Activated naive CD8-positive, alpha-beta T cell treated with anti-CD3 and anti-CD28 coated beads for 36 hours (primary cell): ENCODE data around the gene OR2M2. TPM values are rescaled to one million over a fixed set of nuclear protein-coding genes. Genes with fewer than 3 reads are reported as not detected.

Source experiments
- DNase-seq: peaks from one replicate; pipeline ENCODE4 v3.0.0; 2021
- H3K27ac Mint-ChIP-seq: one replicate; pipeline ENCODE4 v1.8.0; 2022; ENCODE audit warnings: mild to moderate bottlenecking, moderate library complexity, mixed read lengths
- H3K27me3 Mint-ChIP-seq: one replicate; pipeline ENCODE4 v1.8.0; 2022; ENCODE audit warnings: mild to moderate bottlenecking, mixed read lengths
- H3K36me3 Mint-ChIP-seq: one replicate; pipeline ENCODE4 v1.8.0; 2021; ENCODE audit warnings: mild to moderate bottlenecking, mixed read lengths
- H3K4me1 Mint-ChIP-seq: one replicate; pipeline ENCODE4 v1.8.0; 2021; ENCODE audit warnings: mixed read lengths
- H3K4me3 Mint-ChIP-seq: one replicate; pipeline ENCODE4 v1.8.0; 2022; ENCODE audit warnings: mild to moderate bottlenecking, moderate library complexity, mixed read lengths
- H3K9me3 Mint-ChIP-seq: one replicate; pipeline ENCODE4 v1.8.0; 2022; ENCODE audit warnings: mixed read lengths
- total RNA-seq, 2 experiments: library from RNA; stranded (reverse); gene quantifications; one replicate each; pipeline ENCODE4 v1.2.3, GENCODE V29; 2021

The OR2M2 gene
- total RNA-seq, 2 experiments from 2014 or later, result not detected

- H3K4me3 Mint-ChIP-seq, result no peak within 1 kb of the TSS
- DNase-seq, result no peak
- no peaks in the 10 kb centered on the region for H3K4me1 Mint-ChIP-seq
- no peaks in the 10 kb centered on the region for H3K27me3 Mint-ChIP-seq
- H3K27ac Mint-ChIP-seq, result no peak within 1 kb of the TSS
- no peaks in the 10 kb centered on the region for H3K36me3 Mint-ChIP-seq
- H3K9me3 Mint-ChIP-seq, result peaks cover 8% of the 10 kb centered on the region
Observed at GRCh38 chr1:248196965-248197364, 22.3 kb downstream of the OR2M2 start, which contains the start of gene OR2M3. TSS of gene OR2M3 (plus strand) at chr1:248197265. CDS start at chr1:248203068, 5,803 bp downstream.

GRCh38 chr1:248215880-248216279, 41.3 kb downstream of the OR2M2 start:
- no peaks in the 10 kb centered on the region for H3K4me1 Mint-ChIP-seq

GRCh38 chr1:248225537-248225936, 50.9 kb downstream of the OR2M2 start:
- Mint-ChIP-seq H3K27ac (no peak overlapping the region), H3K4me3 (no peak overlapping the region), H3K27me3 (peaks cover 4% of the 10 kb centered on the region), H3K36me3 (no peaks in the 10 kb centered on the region), H3K4me1 (no peaks in the 10 kb centered on the region), H3K9me3 (peaks cover 3% of the 10 kb centered on the region)
- DNase-seq, result no peak

More at GRCh38 chr1:248215880-248216279, 41.3 kb downstream of the OR2M2 start:
- Mint-ChIP-seq H3K27me3 (peaks cover 25% of the 10 kb centered on the region), H3K27ac (no peak overlapping the region), H3K36me3 (no peaks in the 10 kb centered on the region), H3K9me3 (peaks cover 7% of the 10 kb centered on the region), H3K4me3 (no peak overlapping the region)
- DNase-seq, result no peak

- Mint-ChIP-seq H3K27me3 (peaks cover 4% of the 10 kb centered on the region), H3K27ac (no peak overlapping the region), H3K4me3 (no peak overlapping the region), H3K4me1 (no peaks in the 10 kb centered on the region), H3K36me3 (no peaks in the 10 kb centered on the region), H3K9me3 (no peaks in the 10 kb centered on the region)
- no peak for DNase-seq
Observed at GRCh38 chr1:248229360-248229908, 54.8 kb downstream of the OR2M2 start.

Other genes starting within 250 kb of the OR2M2 start
- gene OR2AJ1, start 249.9 kb upstream of the OR2M2 start, total RNA-seq, result not detected
- not detected for gene OR2L8, start 226.0 kb upstream of the OR2M2 start, total RNA-seq
- not detected for gene OR2AK2, start 209.6 kb upstream of the OR2M2 start, total RNA-seq
- gene OR2L5, start 161.2 kb upstream of the OR2M2 start, total RNA-seq, result not detected
- gene OR2L2, start 144.8 kb upstream of the OR2M2 start, total RNA-seq, result under 1 TPM in 1 of 2 experiments, not detected in 1; 0.06 TPM
- gene OR2L3, start 128.0 kb upstream of the OR2M2 start, total RNA-seq, result not detected
- not detected for gene OR2L13, start 79.6 kb upstream of the OR2M2 start, total RNA-seq
- gene OR2M5, start 29.7 kb upstream of the OR2M2 start, total RNA-seq, result not detected
- not detected for gene OR2M3, start 22.4 kb downstream of the OR2M2 start, total RNA-seq
- not detected for gene OR2M4, start 56.6 kb downstream of the OR2M2 start, total RNA-seq
- not detected for gene OR2T33, start 103.2 kb downstream of the OR2M2 start, total RNA-seq
- gene OR2T12, start 128.6 kb downstream of the OR2M2 start, total RNA-seq, result not detected
- not detected for gene OR2M7, start 149.7 kb downstream of the OR2M2 start, total RNA-seq
- gene OR14C36, start 174.0 kb downstream of the OR2M2 start, total RNA-seq, result not detected
- gene OR2T4, start 186.8 kb downstream of the OR2M2 start, total RNA-seq, result not detected
- gene OR2T6, start 200.9 kb downstream of the OR2M2 start, total RNA-seq, result not detected
- gene OR2T1, start 228.2 kb downstream of the OR2M2 start, total RNA-seq, result not detected